GM10266 (cell line): Measurements from ENCODE around the gene NTRK3.

Experiments
- DNase-seq: peaks from one replicate; pipeline ENCODE4 v3.0.0; 2012; ENCODE audit errors: extremely low spot score
- CTCF ChIP-seq: IDR thresholded peaks from 2 replicates; pipeline ENCODE4 v1.5.1; 2012; ENCODE audit warnings: mild to moderate bottlenecking, low read depth; ENCODE audit not compliant: control insufficient read depth, insufficient read depth; ENCODE audit errors: missing control alignments

NTRK3 gene

GRCh38 chr15:87959080-87959479 lies 297.5 kb downstream of the NTRK3 start:
- TF ChIP-seq CTCF, result no peak
- no peak for DNase-seq

GRCh38 chr15:87955284-87955909 lies 301.1 kb downstream of the NTRK3 start:
- no peak for DNase-seq
- TF ChIP-seq CTCF, result no peak

GRCh38 chr15:87954793-87955192 lies 301.7 kb downstream of the NTRK3 start:
- TF ChIP-seq CTCF, result no peak
- DNase-seq, result no peak

- DNase-seq, result no peak
- TF ChIP-seq CTCF, result no peak
Measured at GRCh38 chr15:87952736-87953287, 303.7 kb downstream of the NTRK3 start.

- DNase-seq, result no peak
- TF ChIP-seq CTCF, result no peak
Measured at GRCh38 chr15:87949575-87950223, 306.8 kb downstream of the NTRK3 start.

GRCh38 chr15:87949151-87949574 lies 307.4 kb downstream of the NTRK3 start:
- no peak for TF ChIP-seq CTCF
- no peak for DNase-seq

- DNase-seq, result no peak
- TF ChIP-seq CTCF, result no peak
Measured at GRCh38 chr15:87947560-87947959, 309.0 kb downstream of the NTRK3 start.
